SU-DHL-6 (cell line): ENCODE measurements around the gene STK32B.

Experiments
- EZH2phosphoT487 ChIP-seq: fragments of 200-600 bp; sonication (generic), shearing (Covaris generic); conservative IDR thresholded peaks from 2 replicates; pipeline ENCODE4 v1.6.1; 2018; ENCODE audit warnings: mild to moderate bottlenecking, antibody characterized with exemption, low read length, moderate library complexity, mixed read lengths
- TF ChIP-seq, protein P1 (sequence below): fragments of 200-600 bp; sonication (generic); IDR thresholded peaks from one replicate; pipeline ENCODE4 v1.5.1; 2017; ENCODE audit warnings: antibody characterized with exemption, mild to moderate bottlenecking, low read length, moderate library complexity; ENCODE audit not compliant: insufficient read depth, poor library complexity, severe bottlenecking

DNA sequence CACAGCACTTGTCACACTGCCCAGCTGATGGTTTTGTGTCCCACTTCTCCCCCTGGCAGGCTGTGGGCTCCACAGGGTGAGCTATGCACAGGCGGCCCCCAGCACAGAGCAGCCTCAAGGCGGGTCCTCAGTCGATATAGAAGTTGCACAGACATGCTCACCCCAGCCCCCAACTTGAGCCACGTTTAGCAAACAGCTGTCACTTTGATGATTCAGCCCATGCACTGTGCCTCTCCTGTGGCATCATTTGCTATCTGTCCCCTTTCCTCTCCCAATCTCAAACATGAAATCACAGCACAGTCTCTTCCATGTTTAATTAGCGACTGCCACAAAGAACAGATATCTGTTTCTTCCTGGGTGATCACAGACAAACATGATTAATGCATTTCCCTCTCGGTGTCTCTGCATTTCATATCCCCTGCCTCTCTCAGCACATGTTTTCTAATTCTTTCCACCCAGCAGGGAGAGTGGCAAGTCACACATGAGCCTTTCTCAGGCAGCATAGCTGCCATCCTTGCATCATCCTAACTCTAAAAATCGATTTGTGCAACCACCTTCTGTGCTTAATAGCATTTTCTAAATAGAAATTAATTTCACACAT, 452.2 kb downstream of the STK32B start:
- TF ChIP-seq, protein P1, sequence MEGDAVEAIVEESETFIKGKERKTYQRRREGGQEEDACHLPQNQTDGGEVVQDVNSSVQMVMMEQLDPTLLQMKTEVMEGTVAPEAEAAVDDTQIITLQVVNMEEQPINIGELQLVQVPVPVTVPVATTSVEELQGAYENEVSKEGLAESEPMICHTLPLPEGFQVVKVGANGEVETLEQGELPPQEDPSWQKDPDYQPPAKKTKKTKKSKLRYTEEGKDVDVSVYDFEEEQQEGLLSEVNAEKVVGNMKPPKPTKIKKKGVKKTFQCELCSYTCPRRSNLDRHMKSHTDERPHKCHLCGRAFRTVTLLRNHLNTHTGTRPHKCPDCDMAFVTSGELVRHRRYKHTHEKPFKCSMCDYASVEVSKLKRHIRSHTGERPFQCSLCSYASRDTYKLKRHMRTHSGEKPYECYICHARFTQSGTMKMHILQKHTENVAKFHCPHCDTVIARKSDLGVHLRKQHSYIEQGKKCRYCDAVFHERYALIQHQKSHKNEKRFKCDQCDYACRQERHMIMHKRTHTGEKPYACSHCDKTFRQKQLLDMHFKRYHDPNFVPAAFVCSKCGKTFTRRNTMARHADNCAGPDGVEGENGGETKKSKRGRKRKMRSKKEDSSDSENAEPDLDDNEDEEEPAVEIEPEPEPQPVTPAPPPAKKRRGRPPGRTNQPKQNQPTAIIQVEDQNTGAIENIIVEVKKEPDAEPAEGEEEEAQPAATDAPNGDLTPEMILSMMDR: no peak
- TF ChIP-seq EZH2phosphoT487: no peak
